GF-D8 (cell line): ENCODE results near the gene ZNF593.

Experiments used
- DNase-seq: peaks from one replicate; lab custom pipeline; 2025; lab: John Stamatoyannopoulos, UW

Gene ZNF593

DNA sequence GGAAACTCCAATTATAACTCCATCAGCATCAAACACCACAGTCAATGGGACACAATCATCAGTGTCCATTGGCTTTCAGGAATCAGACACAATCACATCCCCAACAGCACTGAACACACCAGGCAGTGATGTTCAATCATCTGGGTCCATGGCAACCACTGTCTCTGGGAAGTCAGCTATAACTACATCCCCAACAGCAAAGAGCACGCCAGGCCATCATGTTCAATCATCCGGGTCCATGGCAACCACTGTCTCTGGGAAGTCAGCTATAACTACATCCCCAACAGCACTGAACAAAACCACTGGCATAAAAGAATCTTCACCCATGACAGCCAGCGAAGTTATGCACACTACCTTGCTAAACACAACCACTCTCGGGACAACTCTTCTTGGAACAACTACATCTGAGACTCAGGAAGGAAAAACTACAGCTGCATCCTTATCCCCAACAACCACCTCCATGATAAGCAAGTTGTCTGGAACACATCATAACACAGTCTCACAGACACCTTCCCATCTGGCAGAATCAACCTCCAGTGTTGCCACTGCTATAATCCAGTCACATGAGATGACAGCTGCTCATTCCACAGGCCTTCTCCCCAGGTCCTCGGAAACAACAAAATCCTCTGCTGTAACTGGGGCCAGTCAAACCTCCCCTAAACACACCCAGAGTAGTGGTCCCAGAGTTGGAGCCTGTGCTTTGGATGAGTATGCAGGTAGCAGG, 40.6 kb downstream of the ZNF593 start:
- DNase-seq, result no peak

DNA sequence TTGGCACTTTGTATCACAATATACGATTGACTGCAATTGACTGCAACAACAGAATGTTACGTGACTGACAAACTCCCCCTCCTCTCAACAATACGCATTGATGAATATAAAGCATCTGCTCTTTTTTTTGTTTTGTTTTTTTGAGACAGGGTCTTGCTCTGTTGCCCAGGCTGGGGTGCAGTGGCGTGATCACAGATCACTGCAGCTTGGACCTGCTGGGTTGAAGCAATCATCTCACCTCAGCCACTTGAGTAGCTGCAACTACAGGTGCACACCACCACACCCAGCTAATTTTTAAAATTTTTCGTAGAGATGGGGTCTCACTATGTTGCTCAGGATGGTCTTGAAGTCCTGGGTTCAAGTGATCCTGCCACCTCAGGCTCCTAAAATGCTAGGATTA, 43.0 kb downstream of the ZNF593 start:
- no peak for DNase-seq

- DNase-seq, result no peak
Measured at GRCh38 chr1:26213335-26213905, 43.7 kb downstream of the ZNF593 start.

- no peak for DNase-seq
Measured at GRCh38 chr1:26215246-26215645, 45.5 kb downstream of the ZNF593 start.

GRCh38 chr1:26218906-26219494, 49.3 kb downstream of the ZNF593 start:
- DNase-seq, result no peak
